GM12878 (cell line): ENCODE results near the gene TBL1XR1.

Experiments used
- HDAC2 ChIP-seq: fragments of 200-600 bp; sonication (generic); IDR thresholded peaks from 2 replicates; pipeline ENCODE4 v1.6.1; 2017
- TAF1 ChIP-seq: IDR thresholded peaks from 2 replicates; pipeline ENCODE4 v1.6.1; 2011; ENCODE audit warnings: mild to moderate bottlenecking, low read depth, low read length, borderline replicate concordance

DNA sequence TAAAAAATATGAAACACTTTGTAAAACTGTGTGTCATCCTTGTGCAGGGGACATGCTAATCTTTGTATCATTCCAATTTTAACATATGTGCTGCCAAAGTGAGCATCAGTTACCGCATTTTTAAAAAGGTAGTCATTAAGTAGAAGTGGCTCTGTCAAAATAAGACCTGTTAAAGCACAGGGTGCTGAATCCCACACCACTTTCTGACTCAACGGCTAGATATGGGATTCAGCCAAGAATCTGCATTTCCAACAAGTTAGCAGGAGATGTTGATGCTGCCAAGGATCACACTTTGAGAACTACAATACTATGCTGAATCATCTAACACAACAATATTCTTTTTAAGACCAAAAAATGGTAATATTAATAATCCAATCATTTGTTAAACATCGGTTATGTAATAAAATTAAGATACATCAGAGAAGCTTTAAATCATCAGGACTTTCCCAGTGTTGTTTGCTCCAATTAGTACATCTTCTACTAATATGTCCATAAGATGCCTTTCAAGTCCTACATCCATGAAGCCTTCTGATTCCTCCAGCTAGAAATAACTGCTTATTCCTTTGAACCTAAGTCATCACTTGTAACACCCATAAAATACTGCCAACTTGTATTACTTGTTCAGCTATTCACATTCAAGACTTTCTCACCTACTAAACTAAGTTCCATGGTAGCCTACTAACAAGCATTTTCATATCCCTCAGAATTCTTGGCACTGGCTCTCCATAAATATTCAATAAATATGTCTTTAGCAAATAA, 71.1 kb downstream of the TBL1XR1 start:
- TF ChIP-seq TAF1: no peak
- no peak for TF ChIP-seq HDAC2
